BJ (cell line): Measurements from ENCODE around the gene EFCAB6. TPM values are rescaled to one million over a fixed set of nuclear protein-coding genes. Genes with fewer than 3 reads are reported as not detected.
A peak's percentile ranks its signal among the peaks of the same experiment; 100 is the strongest.

ENCODE experiments used
- CTCF ChIA-PET: fragments of 350-600 bp; formaldehyde crosslinking; extraction: SDS; loops from one replicate; lab custom pipeline; 2021; ENCODE audit warnings: antibody characterized with exemption, inconsistent platforms; lab: Yijun Ruan, JAX
- POLR2A ChIA-PET: fragments of 300-600 bp; sonication (Branson Sonifier 250); formaldehyde crosslinking; extraction: SDS; loops from one replicate; lab custom pipeline; 2021; ENCODE audit warnings: antibody characterized with exemption; lab: Charles Lee
- DNase-seq: peaks from one replicate; pipeline ENCODE4 v3.0.0-alpha.2; 2011; ENCODE audit warnings: low read depth
- H3K27me3 ChIP-seq: 2 replicates; pipeline ENCODE4 v1.6.0; 2011; ENCODE audit warnings: low read length; ENCODE audit not compliant: control insufficient read depth, insufficient read depth
- H3K36me3 ChIP-seq: 2 replicates; pipeline ENCODE4 v1.5.1; 2011; ENCODE audit warnings: low read length; ENCODE audit not compliant: control insufficient read depth, insufficient read depth
- H3K4me3 ChIP-seq: 2 replicates; pipeline ENCODE4 v1.5.1; 2011; ENCODE audit warnings: low read depth, mild to moderate bottlenecking, control low read depth, low read length
- polyA plus RNA-seq: library from polyadenylated mRNA; depleted of rRNA; stranded (reverse); fragments of >200 nt; gene quantifications from 2 replicates; pipeline ENCODE4 v1.2.3, GENCODE V29; 2011
- TF ChIP-seq, protein P1 (sequence below): IDR thresholded peaks from 2 replicates; pipeline ENCODE4 v1.5.1; 2011; ENCODE audit warnings: low read depth, mild to moderate bottlenecking, control low read depth, inconsistent platforms, low read length, moderate library complexity; ENCODE audit not compliant: insufficient read depth

EFCAB6 gene
- polyA plus RNA-seq, 1 experiment = 0.75 TPM

DNA sequence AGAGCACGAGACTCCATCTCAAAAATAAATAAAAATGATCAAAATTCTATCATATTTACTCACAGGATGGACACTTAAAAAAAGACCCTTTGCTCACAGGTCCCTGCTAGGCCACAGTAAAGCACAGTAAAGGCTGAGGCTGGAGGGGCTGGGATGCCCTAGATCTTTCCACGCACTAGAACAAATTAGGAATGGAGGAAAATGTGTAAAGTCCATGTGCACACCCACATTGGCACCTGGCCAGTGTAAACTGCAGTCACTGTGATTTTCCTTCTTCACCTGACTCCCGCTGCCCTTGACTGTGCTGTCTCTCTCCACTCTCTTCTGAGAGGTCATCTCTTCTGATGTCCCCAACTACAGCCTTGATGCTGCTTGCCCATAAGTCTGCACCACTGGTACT, 195.5 kb downstream of the EFCAB6 start:
- DNase-seq = no peak
- TF ChIP-seq, protein P1, sequence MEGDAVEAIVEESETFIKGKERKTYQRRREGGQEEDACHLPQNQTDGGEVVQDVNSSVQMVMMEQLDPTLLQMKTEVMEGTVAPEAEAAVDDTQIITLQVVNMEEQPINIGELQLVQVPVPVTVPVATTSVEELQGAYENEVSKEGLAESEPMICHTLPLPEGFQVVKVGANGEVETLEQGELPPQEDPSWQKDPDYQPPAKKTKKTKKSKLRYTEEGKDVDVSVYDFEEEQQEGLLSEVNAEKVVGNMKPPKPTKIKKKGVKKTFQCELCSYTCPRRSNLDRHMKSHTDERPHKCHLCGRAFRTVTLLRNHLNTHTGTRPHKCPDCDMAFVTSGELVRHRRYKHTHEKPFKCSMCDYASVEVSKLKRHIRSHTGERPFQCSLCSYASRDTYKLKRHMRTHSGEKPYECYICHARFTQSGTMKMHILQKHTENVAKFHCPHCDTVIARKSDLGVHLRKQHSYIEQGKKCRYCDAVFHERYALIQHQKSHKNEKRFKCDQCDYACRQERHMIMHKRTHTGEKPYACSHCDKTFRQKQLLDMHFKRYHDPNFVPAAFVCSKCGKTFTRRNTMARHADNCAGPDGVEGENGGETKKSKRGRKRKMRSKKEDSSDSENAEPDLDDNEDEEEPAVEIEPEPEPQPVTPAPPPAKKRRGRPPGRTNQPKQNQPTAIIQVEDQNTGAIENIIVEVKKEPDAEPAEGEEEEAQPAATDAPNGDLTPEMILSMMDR = no peak
- Histone ChIP-seq H3K36me3 (no peaks in the 10 kb centered on the region), H3K4me3 (no peak overlapping the region), H3K27me3 (no peaks in the 10 kb centered on the region)
- POLR2A ChIA-PET = no interaction called here
- CTCF ChIA-PET = no interaction called here

DNA sequence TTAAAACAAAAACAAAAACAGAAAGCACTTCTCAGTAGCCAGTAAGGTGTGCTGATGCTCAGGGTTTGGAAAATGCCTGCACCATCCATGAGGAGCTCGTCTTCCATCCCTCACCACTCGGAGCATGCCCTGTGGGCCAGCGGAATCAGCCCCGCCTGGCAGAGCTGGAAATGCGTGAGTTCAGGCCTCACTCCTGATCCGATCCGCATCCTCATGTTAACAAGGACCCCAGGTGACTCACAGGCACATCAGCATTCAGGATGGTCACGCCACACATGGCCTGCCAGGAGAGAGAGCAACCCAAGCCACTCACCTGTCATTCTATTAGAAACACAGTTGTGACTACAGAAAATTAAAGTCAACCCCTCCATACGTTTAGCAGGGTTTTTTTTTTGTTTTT, 211.8 kb downstream of the EFCAB6 start:
- POLR2A ChIA-PET = no interaction called here
- Histone ChIP-seq H3K27me3 (no peaks in the 10 kb centered on the region), H3K4me3 (no peak overlapping the region), H3K36me3 (no peaks in the 10 kb centered on the region)
- TF ChIP-seq, protein P1 = no peak
- CTCF ChIA-PET = no interaction called here
- no peak for DNase-seq

DNA sequence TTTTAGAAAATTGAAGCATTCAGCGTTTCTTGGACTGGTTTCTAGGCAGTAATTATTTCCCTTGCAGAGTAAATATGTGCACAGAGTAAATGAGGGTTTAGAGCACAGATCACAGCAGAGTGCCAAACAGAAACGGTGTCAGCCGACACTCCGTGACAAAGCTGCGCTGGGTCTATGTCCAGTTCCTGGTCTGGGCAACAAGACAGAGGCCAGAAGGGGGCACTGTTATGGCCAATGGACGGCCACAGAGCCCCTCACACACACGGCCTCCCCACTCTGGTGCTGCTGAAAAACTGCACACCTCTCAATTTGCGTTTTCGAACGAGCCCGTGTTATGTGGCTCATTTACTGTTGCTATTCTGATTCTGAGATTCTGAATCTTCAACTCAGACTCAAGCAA, 219.6 kb downstream of the EFCAB6 start:
- TF ChIP-seq, protein P1 = 0 out of 2 replicates have a peak, but pooled peaks have one; percentile 3
- ChIA-PET POLR2A (no interaction called here), CTCF (no interaction called here)
- no peaks in the 10 kb centered on the region for H3K27me3 ChIP-seq
- no peaks in the 10 kb centered on the region for H3K36me3 ChIP-seq
- no peak for DNase-seq
- no peak overlapping the region for H3K4me3 ChIP-seq

DNA sequence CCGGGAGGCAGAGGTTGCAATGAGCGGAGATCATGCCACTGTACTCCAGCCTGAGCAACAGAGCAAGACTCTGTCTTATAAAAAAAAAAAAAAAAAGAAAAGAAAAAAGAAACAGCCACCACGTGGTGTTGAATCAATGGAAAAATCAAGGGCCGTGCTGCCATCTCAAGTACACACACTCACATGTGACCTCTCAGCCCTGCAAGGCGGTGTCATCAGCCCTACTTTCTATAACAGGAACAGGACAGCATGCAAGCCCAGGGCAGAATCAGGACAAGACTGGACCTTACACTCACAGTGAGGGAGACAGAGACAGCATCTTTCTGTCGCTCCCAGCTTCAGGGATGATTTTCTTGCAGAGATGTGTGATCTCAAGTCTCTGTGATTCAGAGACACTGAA, 220.7 kb downstream of the EFCAB6 start:
- POLR2A ChIA-PET = no interaction called here
- Histone ChIP-seq H3K27me3 (no peaks in the 10 kb centered on the region), H3K36me3 (no peaks in the 10 kb centered on the region), H3K4me3 (no peak overlapping the region)
- TF ChIP-seq, protein P1 = no peak
- DNase-seq = no peak
- CTCF ChIA-PET = no interaction called here

DNA sequence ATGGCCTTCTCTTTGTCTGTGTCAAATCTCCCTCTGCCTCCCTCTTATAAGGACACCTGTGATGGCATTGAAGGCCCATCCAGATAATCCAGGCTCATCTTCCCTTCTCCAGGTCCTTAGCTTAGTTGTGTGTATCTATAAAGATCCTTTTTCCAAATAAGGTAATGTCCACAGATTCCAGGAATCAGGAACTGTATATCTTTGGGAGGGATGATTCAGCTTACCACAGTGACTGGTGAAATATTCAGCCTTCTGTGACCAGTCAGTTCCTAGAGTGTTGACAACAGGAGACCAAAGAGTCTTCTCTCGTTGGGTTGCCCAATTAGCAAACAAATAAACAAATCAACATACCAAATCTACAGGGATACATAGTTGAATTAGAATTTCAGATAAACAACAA, 224.5 kb downstream of the EFCAB6 start:
- CTCF ChIA-PET = interaction anchor here (0.6 kb wide), 1 partner anchor 240 kb away, joined by 3 read pairs; no protein-coding TSS in a partner anchor
- POLR2A ChIA-PET = interaction anchor here (0.6 kb wide), 1 partner anchor 108 kb away, joined by 3 read pairs; no protein-coding TSS in a partner anchor
- Histone ChIP-seq H3K27me3 (no peaks in the 10 kb centered on the region), H3K4me3 (no peak overlapping the region), H3K36me3 (no peaks in the 10 kb centered on the region)
- DNase-seq = no peak
- TF ChIP-seq, protein P1 = no peak
